ENCODE results near the gene PDS5A. TPM values are rescaled to one million over a fixed set of nuclear protein-coding genes. Genes with fewer than 3 reads are reported as not detected.

PDS5A gene, protein sequence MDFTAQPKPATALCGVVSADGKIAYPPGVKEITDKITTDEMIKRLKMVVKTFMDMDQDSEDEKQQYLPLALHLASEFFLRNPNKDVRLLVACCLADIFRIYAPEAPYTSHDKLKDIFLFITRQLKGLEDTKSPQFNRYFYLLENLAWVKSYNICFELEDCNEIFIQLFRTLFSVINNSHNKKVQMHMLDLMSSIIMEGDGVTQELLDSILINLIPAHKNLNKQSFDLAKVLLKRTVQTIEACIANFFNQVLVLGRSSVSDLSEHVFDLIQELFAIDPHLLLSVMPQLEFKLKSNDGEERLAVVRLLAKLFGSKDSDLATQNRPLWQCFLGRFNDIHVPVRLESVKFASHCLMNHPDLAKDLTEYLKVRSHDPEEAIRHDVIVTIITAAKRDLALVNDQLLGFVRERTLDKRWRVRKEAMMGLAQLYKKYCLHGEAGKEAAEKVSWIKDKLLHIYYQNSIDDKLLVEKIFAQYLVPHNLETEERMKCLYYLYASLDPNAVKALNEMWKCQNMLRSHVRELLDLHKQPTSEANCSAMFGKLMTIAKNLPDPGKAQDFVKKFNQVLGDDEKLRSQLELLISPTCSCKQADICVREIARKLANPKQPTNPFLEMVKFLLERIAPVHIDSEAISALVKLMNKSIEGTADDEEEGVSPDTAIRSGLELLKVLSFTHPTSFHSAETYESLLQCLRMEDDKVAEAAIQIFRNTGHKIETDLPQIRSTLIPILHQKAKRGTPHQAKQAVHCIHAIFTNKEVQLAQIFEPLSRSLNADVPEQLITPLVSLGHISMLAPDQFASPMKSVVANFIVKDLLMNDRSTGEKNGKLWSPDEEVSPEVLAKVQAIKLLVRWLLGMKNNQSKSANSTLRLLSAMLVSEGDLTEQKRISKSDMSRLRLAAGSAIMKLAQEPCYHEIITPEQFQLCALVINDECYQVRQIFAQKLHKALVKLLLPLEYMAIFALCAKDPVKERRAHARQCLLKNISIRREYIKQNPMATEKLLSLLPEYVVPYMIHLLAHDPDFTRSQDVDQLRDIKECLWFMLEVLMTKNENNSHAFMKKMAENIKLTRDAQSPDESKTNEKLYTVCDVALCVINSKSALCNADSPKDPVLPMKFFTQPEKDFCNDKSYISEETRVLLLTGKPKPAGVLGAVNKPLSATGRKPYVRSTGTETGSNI (N-terminal part only)
- 31.1 and 34.8 TPM in 2 replicates for total RNA-seq

DNA sequence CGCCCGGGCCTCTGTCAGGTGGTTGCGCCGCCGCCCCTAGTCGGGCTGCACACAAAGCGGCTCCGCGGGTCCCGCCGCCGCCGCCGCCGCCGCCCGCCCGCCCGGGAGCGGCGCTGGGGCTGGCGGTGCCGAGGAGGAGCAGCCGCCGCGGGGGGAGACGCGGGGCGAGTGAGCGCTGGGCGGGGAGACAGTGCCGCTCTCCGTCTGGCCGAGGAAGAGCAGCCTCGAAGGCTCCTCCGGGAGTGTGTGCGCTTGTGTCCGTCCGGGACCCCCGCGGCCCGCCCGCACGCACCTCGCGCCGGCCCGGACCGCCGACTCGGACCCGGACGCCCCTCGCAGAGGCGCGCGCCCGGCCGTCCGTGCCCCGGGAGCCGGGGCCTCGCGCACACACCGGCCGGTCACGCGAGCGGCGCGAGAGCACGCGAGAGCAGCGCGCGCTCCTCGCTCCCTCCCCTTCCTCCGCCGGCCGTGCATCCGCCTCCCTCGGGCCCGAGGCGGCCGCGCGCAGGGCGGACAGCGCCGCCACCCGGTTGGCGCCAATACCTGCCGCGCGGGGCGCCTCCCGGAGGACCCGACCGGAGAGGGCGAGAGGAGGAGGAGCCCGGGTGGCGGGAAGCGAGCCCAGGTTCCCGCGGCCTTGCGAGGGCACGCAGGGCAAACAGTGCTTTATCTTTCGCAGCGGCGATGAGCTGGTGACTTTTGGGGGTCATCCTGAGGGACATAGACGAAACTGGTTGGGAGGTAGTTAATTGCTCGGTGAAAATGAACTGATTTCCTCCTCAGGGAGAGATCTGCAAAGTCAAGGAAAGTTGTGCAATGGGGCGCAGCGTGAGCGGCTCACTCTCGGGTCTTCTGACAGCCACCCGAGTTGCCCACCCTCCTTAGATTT is at the start of gene PDS5A:
TSS of gene PDS5A (minus strand) at position 423 of the 889 bp plus-strand sequence. CDS start 1,334 bp downstream, outside the sequence.

Other genes with a start within 250 kb of the PDS5A start
- 1.3 and 2.0 TPM in 2 replicates for gene N4BP2, start 78.9 kb upstream of the PDS5A start, total RNA-seq
- gene RHOH, start 219.1 kb upstream of the PDS5A start, total RNA-seq: not detected in 2 replicates